Neural progenitor cell (in vitro differentiated cells): ENCODE measurements around the gene ADGRD1. TPM values are rescaled to one million over a fixed set of nuclear protein-coding genes. Genes with fewer than 3 reads are reported as not detected.

Source experiments
- DNase-seq: peaks from one replicate; pipeline ENCODE4 v3.0.0-alpha.2; 2016; ENCODE audit warnings: low spot score
- H2AFZ ChIP-seq: fragments of 200-600 bp; sonication (generic); replicated peaks from 2 replicates; pipeline ENCODE4 v1.6.1; 2016; ENCODE audit warnings: antibody characterized with exemption
- H3F3A ChIP-seq: fragments of 200-600 bp; sonication (generic); 2 replicates; pipeline ENCODE4 v1.6.1; 2016; ENCODE audit warnings: antibody characterized with exemption, low read depth
- H3K27ac ChIP-seq: fragments of 200-600 bp; sonication (generic); 2 replicates; pipeline ENCODE4 v1.5.1; 2016; ENCODE audit warnings: mild to moderate bottlenecking
- H3K27me3 ChIP-seq: fragments of 200-600 bp; sonication (generic); 2 replicates; pipeline ENCODE4 v1.6.1; 2016; ENCODE audit warnings: mild to moderate bottlenecking, moderate library complexity
- H3K36me3 ChIP-seq: fragments of 200-600 bp; sonication (generic); 2 replicates; pipeline ENCODE4 v1.5.1; 2016
- H3K4me1 ChIP-seq: fragments of 200-600 bp; sonication (generic); 2 replicates; pipeline ENCODE4 v1.6.1; 2016; ENCODE audit warnings: mixed run types
- H3K4me2 ChIP-seq: fragments of 200-600 bp; sonication (generic); 2 replicates; pipeline ENCODE4 v1.6.1; 2016
- H3K4me3 ChIP-seq: fragments of 200-600 bp; sonication (generic); 2 replicates; pipeline ENCODE4 v1.5.1; 2016
- H3K79me2 ChIP-seq: fragments of 200-600 bp; sonication (generic); 2 replicates; pipeline ENCODE4 v1.6.1; 2016; ENCODE audit warnings: low read depth
- H3K9ac ChIP-seq: fragments of 200-600 bp; sonication (generic); 2 replicates; pipeline ENCODE4 v1.6.1; 2016
- H3K9me3 ChIP-seq: fragments of 200-600 bp; sonication (generic); 2 replicates; pipeline ENCODE4 v1.5.1; 2016; ENCODE audit warnings: low read depth
- H4K20me1 ChIP-seq: fragments of 200-600 bp; sonication (generic); 2 replicates; pipeline ENCODE4 v1.6.1; 2016; ENCODE audit warnings: low read depth
- H3K27ac Mint-ChIP-seq: 3 replicates; pipeline ENCODE4 v1.8.0; 2021; ENCODE audit warnings: mixed read lengths
- H3K27me3 Mint-ChIP-seq: 2 replicates; pipeline ENCODE4 v1.8.0; 2022; ENCODE audit warnings: low read depth, mild to moderate bottlenecking, inconsistent platforms, moderate library complexity, mixed read lengths; ENCODE audit not compliant: insufficient read depth
- H3K36me3 Mint-ChIP-seq: 3 replicates; pipeline ENCODE4 v1.8.0; 2021; ENCODE audit warnings: mixed read lengths
- H3K4me1 Mint-ChIP-seq: 3 replicates; pipeline ENCODE4 v1.8.0; 2021; ENCODE audit warnings: mixed read lengths
- H3K4me3 Mint-ChIP-seq: 3 replicates; pipeline ENCODE4 v1.8.0; 2021; ENCODE audit warnings: mild to moderate bottlenecking, moderate library complexity, mixed read lengths
- H3K9me3 Mint-ChIP-seq: 3 replicates; pipeline ENCODE4 v1.8.0; 2020; ENCODE audit warnings: mixed read lengths
- EZH2 ChIP-seq: fragments of 200-600 bp; sonication (generic); IDR thresholded peaks from 2 replicates; pipeline ENCODE4 v1.6.1; 2017; ENCODE audit warnings: antibody characterized with exemption, mild to moderate bottlenecking, moderate library complexity
- EZH2phosphoT487 ChIP-seq: fragments of 200-600 bp; sonication (generic); IDR thresholded peaks from 2 replicates; pipeline ENCODE4 v1.6.1; 2017; ENCODE audit warnings: antibody characterized with exemption
- total RNA-seq: library from RNA; depleted of rRNA; stranded (reverse); fragments of >200 nt; gene quantifications from 2 replicates; pipeline ENCODE4 v1.2.3, GENCODE V29; 2015; ENCODE audit warnings: low replicate concordance
- TF ChIP-seq, protein P1 (sequence below): fragments of 200-600 bp; sonication (generic); IDR thresholded peaks from 2 replicates; pipeline ENCODE4 v1.5.1; 2017; ENCODE audit warnings: antibody characterized with exemption, mild to moderate bottlenecking

Gene ADGRD1
- total RNA-seq, 1 donor from 2014 or later: not detected

DNA sequence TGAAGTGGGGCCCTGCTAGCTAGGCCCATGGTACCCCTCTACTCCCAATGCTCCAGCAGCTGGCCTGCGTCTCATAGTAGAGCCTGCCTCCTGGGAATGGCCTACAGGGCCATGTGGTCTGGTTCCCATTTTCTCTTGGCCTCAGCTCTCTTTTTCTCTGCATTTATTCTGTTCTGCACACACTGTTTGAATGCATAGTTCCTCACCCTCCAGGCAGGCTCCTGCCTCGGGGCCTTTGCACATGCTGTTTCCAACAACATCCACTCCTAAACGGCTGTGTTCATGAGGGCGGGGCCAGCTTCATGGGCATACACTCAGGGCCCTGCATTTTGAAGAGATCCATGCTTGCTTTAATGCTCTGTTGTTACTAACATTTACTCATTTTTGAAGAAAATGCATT, 204.0 kb downstream of the ADGRD1 start:
- Mint-ChIP-seq H3K27ac (no peak overlapping the region), H3K27me3 (peaks cover 4% of the 10 kb centered on the region), H3K9me3 (no peaks in the 10 kb centered on the region), H3K36me3 (no peaks in the 10 kb centered on the region), H3K4me1 (no peaks in the 10 kb centered on the region), H3K4me3 (no peak overlapping the region)
- H3F3A ChIP-seq: no peaks in the 10 kb centered on the region
- DNase-seq: no peak
- no peak overlapping the region for H3K4me3 ChIP-seq
- H3K4me1 ChIP-seq: no peaks in the 10 kb centered on the region
- H3K27me3 ChIP-seq: no peaks in the 10 kb centered on the region
- no peaks in the 10 kb centered on the region for H3K9me3 ChIP-seq
- H3K9ac ChIP-seq: no peak overlapping the region
- TF ChIP-seq EZH2 (no peak), EZH2phosphoT487 (no peak)
- H2AFZ ChIP-seq: no peak overlapping the region
- no peaks in the 10 kb centered on the region for H3K79me2 ChIP-seq
- no peak overlapping the region for H3K4me2 ChIP-seq
- H3K36me3 ChIP-seq: no peaks in the 10 kb centered on the region
- no peaks in the 10 kb centered on the region for H4K20me1 ChIP-seq
- no peak overlapping the region for H3K27ac ChIP-seq

GRCh38 chr12:131159660-131160059, 206.0 kb downstream of the ADGRD1 start:
- H3K27me3 Mint-ChIP-seq: peaks cover 4% of the 10 kb centered on the region
- H2AFZ ChIP-seq: no peak overlapping the region
- H4K20me1 ChIP-seq: no peaks in the 10 kb centered on the region
- DNase-seq: peak; percentile 69
- H3K36me3 Mint-ChIP-seq: no peaks in the 10 kb centered on the region
- no peaks in the 10 kb centered on the region for H3K27me3 ChIP-seq
- no peaks in the 10 kb centered on the region for H3K4me1 ChIP-seq
- H3K9me3 ChIP-seq: no peaks in the 10 kb centered on the region
- H3K4me1 Mint-ChIP-seq: no peaks in the 10 kb centered on the region
- no peaks in the 10 kb centered on the region for H3F3A ChIP-seq
- H3K27ac ChIP-seq: no peak overlapping the region
- no peaks in the 10 kb centered on the region for H3K9me3 Mint-ChIP-seq
- no peaks in the 10 kb centered on the region for H3K36me3 ChIP-seq
- H3K4me2 ChIP-seq: no peak overlapping the region
- H3K9ac ChIP-seq: no peak overlapping the region
- no peaks in the 10 kb centered on the region for H3K79me2 ChIP-seq
- no peak for TF ChIP-seq EZH2phosphoT487
- TF ChIP-seq, protein P1, sequence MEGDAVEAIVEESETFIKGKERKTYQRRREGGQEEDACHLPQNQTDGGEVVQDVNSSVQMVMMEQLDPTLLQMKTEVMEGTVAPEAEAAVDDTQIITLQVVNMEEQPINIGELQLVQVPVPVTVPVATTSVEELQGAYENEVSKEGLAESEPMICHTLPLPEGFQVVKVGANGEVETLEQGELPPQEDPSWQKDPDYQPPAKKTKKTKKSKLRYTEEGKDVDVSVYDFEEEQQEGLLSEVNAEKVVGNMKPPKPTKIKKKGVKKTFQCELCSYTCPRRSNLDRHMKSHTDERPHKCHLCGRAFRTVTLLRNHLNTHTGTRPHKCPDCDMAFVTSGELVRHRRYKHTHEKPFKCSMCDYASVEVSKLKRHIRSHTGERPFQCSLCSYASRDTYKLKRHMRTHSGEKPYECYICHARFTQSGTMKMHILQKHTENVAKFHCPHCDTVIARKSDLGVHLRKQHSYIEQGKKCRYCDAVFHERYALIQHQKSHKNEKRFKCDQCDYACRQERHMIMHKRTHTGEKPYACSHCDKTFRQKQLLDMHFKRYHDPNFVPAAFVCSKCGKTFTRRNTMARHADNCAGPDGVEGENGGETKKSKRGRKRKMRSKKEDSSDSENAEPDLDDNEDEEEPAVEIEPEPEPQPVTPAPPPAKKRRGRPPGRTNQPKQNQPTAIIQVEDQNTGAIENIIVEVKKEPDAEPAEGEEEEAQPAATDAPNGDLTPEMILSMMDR: peak; percentile 59
- H3K4me3 ChIP-seq: no peak overlapping the region
- H3K4me3 Mint-ChIP-seq: no peak overlapping the region
- H3K27ac Mint-ChIP-seq: no peak overlapping the region

DNA sequence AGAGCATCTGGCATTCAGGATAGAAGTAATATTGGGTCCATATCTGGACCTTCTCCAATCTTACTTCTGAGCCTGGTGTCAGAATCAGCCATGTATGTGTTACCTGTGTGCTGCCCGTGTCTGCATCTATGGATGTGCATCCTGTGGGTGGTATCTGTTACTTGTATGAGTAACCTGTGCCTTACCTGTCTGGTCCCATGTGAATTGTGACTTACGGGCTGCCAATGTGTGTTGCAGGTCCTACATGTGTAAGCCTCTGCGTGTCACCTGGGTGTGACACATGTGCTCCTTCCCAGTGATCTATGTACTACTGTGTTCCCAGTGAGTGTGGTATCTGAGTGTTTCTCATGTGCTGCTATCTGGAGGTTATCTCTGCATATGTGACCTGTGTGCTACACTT, 208.4 kb downstream of the ADGRD1 start:
- no peaks in the 10 kb centered on the region for H3K27me3 Mint-ChIP-seq
- Histone ChIP-seq H3F3A (no peaks in the 10 kb centered on the region), H3K27me3 (no peaks in the 10 kb centered on the region), H4K20me1 (no peaks in the 10 kb centered on the region), H3K27ac (no peak overlapping the region), H3K79me2 (no peaks in the 10 kb centered on the region), H3K4me1 (no peaks in the 10 kb centered on the region), H2AFZ (no peak overlapping the region), H3K4me2 (no peak overlapping the region), H3K4me3 (no peak overlapping the region), H3K9me3 (no peaks in the 10 kb centered on the region), H3K36me3 (no peaks in the 10 kb centered on the region), H3K9ac (no peak overlapping the region)
- no peaks in the 10 kb centered on the region for H3K9me3 Mint-ChIP-seq
- no peak overlapping the region for H3K4me3 Mint-ChIP-seq
- no peaks in the 10 kb centered on the region for H3K4me1 Mint-ChIP-seq
- TF ChIP-seq, protein P1: no peak
- TF ChIP-seq EZH2 (no peak), EZH2phosphoT487 (no peak)
- no peak overlapping the region for H3K27ac Mint-ChIP-seq
- DNase-seq: no peak
- H3K36me3 Mint-ChIP-seq: no peaks in the 10 kb centered on the region

DNA sequence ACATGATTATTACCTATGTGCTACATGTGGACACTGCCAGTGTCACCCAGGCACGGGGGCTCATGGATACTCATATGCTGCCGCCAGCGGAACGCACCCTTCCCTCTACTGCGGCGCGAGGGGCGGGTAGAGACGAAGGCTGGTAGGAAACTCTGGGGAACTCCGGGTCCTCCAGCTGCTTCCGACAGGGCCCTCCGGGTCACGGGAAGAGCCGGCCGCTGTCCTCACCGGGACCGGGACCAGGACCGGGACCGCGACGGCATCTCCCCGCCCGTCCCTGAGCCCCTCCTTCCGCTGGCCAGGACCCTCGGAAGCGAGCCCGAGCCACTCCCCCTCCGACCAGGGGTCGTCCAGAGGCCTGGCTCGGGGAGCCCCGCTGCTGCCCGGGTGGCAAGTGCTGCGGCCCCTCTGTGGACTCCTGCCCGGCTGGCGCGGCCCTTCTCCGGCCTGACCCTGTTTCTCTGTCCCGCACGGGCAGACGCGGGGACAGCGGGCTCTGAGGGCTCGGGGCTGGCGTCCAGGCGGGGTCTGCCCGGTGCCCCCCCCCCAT, 209.6 kb downstream of the ADGRD1 start:
- Histone ChIP-seq H3K27ac (no peak overlapping the region), H3K9ac (no peak overlapping the region), H3K36me3 (no peaks in the 10 kb centered on the region), H3K79me2 (no peaks in the 10 kb centered on the region), H3F3A (no peaks in the 10 kb centered on the region), H3K9me3 (no peaks in the 10 kb centered on the region), H3K4me2 (no peak overlapping the region), H3K4me3 (no peak overlapping the region), H4K20me1 (no peaks in the 10 kb centered on the region), H3K4me1 (no peaks in the 10 kb centered on the region), H3K27me3 (no peaks in the 10 kb centered on the region), H2AFZ (no peak overlapping the region)
- no peaks in the 10 kb centered on the region for H3K9me3 Mint-ChIP-seq
- H3K27ac Mint-ChIP-seq: no peak overlapping the region
- DNase-seq: no peak
- no peaks in the 10 kb centered on the region for H3K36me3 Mint-ChIP-seq
- H3K4me1 Mint-ChIP-seq: no peaks in the 10 kb centered on the region
- TF ChIP-seq, protein P1: no peak
- TF ChIP-seq EZH2phosphoT487 (no peak), EZH2 (no peak)
- H3K4me3 Mint-ChIP-seq: no peak overlapping the region
- H3K27me3 Mint-ChIP-seq: no peaks in the 10 kb centered on the region
